Transverse colon (tissue), 3 donors: ENCODE measurements around the gene GFRA1.

Experiments used
- EP300 ChIP-seq: sonication (generic); formaldehyde crosslinking; IDR thresholded peaks from one replicate; pipeline ENCODE4 v1.6.1; 2017; ENCODE audit warnings: antibody characterized with exemption, low read depth
- POLR2A ChIP-seq: fragments of 450-650 bp; IDR thresholded peaks from one replicate; pipeline ENCODE4 v1.6.1; 2016; ENCODE audit warnings: antibody characterized with exemption, mild to moderate bottlenecking, moderate library complexity
- TF ChIP-seq, protein P1 (sequence below), 5 experiments: fragments of 200-600 bp in 3 of 5; fragments of 450-650 bp in 2 of 5; sonication (generic) in 3 of 5; IDR thresholded peaks; 1 replicate in 2 of 5; 2 replicates in 3 of 5; pipeline ENCODE4 v1.5.1; 2016 to 2017; ENCODE audit warnings: antibody characterized with exemption in 5 of 5, inconsistent platforms in 3 of 5, mild to moderate bottlenecking in 2 of 5, moderate library complexity in 1 of 5

DNA sequence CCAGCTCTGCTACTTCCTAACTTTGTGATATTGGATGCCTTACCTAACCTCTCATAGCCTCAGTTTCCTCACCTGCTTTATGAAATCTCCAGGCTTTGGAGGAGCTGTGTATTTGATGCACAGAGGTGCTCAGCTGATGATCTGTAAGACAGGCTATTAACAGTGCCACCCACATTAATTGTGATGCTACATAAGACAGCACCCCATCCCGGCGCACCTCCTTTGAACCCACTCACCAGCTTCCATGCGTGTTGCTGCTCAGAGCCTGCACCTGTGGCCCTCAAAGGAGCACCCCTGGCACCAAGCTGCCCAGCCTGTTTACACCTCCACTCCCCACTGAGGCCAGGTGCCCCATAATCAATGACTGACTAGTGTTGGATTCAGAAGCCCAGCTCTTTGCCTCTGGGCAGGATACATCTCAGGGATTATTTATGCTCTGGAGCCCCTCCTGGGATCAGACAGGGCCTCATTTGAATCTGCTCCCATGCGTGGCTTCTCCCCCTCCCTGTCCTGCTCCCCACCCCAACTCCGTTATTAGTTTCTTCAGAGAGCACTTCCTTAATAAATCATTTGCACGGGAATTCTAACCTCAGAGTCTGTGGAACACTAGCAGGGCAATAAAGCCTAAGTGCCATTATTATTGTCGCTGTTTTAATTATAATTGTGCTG, 87.7 kb downstream of the GFRA1 start:
- TF ChIP-seq, protein P1, sequence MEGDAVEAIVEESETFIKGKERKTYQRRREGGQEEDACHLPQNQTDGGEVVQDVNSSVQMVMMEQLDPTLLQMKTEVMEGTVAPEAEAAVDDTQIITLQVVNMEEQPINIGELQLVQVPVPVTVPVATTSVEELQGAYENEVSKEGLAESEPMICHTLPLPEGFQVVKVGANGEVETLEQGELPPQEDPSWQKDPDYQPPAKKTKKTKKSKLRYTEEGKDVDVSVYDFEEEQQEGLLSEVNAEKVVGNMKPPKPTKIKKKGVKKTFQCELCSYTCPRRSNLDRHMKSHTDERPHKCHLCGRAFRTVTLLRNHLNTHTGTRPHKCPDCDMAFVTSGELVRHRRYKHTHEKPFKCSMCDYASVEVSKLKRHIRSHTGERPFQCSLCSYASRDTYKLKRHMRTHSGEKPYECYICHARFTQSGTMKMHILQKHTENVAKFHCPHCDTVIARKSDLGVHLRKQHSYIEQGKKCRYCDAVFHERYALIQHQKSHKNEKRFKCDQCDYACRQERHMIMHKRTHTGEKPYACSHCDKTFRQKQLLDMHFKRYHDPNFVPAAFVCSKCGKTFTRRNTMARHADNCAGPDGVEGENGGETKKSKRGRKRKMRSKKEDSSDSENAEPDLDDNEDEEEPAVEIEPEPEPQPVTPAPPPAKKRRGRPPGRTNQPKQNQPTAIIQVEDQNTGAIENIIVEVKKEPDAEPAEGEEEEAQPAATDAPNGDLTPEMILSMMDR (IDR thresholded peaks at IDR 0.05) = no peak
- TF ChIP-seq POLR2A = no peak
- no peak for TF ChIP-seq EP300
